LHCN-M2 (cell line): ENCODE data around the gene CRMP1. TPM values are rescaled to one million over a fixed set of nuclear protein-coding genes. Genes with fewer than 3 reads are reported as not detected.

Source experiments
- DNase-seq: peaks from one replicate; pipeline ENCODE4 v3.0.0-alpha.2; 2012; ENCODE audit warnings: low read depth
- total RNA-seq: library from RNA; depleted of rRNA; stranded (reverse); fragments of >200 nt; gene quantifications from 2 replicates; pipeline ENCODE4 v1.2.3, GENCODE V29; 2014

Gene CRMP1
- total RNA-seq, 1 experiment from 2014 or later: 7.3 TPM

DNA sequence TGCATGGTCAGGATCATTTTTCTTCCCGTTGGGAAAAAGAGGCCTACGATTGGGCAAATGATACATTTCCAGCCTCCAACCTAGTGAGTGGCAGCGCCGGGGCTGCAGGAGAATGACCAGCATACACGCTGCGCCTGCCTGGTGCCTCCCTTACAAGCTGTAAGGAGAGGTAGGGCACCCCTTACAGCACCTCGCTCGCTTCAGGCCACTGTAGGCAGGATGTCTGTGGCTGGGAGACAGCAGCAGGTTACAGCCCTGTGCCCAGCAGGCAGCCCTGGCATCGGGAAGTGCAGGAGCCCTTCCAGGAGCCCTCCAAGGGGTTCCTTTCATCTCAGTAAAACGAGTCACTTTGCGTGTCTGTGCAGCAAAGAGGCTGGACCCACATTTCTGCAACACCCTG is 93.5 kb downstream of the CRMP1 start:
- DNase-seq: no peak

- no peak for DNase-seq
Measured at GRCh38 chr4:5798946-5799345, 93.9 kb downstream of the CRMP1 start.

DNA sequence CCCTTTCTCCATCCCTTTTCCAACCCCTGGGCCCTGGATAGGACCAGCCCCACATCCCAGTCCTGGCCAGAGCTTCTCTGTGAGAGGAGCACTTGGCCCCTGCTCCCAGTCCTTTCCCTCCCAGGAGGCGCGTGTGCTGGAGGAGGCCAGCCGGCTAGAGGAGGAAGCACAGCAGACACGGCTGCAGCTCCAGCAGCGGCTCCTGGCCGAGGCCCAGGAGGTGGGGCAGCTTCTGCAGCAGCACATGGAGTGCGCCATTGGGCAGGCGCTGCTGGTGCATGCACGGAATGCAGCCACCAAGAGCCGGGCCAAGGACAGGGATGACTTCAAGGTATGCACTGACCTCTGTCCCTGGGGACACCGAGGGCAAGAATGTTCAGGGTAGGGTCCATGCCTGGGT is 94.4 kb downstream of the CRMP1 start:
- DNase-seq: no peak

GRCh38 chr4:5797866-5798265 is 95.0 kb downstream of the CRMP1 start:
- DNase-seq: no peak

DNA sequence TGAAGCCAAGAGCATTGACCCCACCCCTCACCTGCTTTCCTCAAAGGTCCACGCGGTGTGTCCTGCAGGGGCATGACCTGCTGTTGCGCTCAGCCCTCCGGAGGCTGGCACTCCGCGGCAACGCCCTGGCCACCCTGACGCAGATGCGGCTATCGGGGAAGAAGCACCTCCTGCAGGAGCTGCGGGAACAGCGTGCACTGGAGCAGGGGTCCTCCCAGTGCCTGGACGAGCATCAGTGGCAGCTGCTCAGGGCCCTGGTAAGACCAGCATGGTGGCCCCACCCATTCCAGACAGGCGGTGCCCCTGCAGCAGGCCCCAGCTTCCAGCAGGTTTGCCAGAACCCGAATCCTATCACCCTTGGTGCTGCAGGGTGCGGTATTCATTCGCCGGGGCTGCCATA is 95.9 kb downstream of the CRMP1 start:
- no peak for DNase-seq

DNA sequence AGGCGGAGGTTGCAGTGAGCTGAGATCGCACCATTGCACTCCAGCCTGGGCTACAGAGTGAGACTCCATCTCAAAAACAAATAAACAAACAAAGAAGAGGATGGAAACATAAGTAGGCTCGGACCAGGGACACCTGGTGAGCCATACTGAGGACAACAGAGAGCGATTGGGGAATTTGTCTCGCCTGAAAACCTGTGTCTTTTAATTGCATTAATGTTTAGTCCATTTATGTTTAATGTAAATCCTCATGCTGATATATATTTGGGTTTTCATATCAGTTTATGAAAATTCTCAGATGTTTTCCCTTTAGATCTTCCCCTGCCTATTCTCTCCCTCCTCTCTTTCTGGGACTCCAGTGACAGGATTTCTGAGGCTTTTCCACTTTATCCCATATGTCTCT is 97.3 kb downstream of the CRMP1 start:
- no peak for DNase-seq

DNA sequence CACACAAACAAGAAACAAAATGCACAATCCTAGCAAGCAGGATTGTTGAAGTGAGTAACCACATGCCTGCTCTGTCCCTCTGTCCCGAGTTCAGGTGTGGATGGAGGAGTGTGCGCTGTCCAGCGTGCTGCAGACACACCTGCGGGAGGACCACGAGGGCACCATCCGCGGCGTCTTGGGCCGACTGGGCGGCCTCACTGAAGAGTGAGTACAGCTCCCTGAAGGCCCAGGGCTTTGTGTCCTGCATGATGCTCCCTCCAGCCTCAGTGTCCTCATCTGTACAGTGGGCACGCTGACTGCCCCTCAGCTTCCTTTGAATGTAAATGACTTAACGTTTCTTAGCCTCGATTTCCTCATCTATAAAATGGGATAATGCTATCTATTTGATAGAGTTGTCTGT is 99.4 kb downstream of the CRMP1 start:
- no peak for DNase-seq

GRCh38 chr4:5791654-5792053 is 101.2 kb downstream of the CRMP1 start:
- no peak for DNase-seq

DNA sequence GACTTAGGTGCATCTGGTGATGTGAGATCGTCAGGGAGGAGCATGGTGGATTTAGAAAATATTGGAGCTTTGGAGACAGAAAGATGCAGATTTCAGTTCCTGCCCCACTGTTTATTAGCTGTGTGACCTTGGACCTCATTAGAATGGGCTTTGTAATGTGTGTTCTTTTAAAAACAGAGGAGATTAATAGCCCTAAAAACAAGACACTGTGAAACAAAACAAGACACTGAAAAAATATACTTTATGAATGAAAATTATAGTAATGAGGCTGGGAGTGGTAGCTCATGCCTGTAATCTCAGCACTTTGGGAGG is 102.4 kb downstream of the CRMP1 start:
- no peak for DNase-seq

GRCh38 chr4:5789141-5789540 is 103.7 kb downstream of the CRMP1 start:
- no peak for DNase-seq

GRCh38 chr4:5788144-5788543 is 104.7 kb downstream of the CRMP1 start:
- no peak for DNase-seq

GRCh38 chr4:5787311-5787710 is 105.6 kb downstream of the CRMP1 start:
- DNase-seq: no peak

DNA sequence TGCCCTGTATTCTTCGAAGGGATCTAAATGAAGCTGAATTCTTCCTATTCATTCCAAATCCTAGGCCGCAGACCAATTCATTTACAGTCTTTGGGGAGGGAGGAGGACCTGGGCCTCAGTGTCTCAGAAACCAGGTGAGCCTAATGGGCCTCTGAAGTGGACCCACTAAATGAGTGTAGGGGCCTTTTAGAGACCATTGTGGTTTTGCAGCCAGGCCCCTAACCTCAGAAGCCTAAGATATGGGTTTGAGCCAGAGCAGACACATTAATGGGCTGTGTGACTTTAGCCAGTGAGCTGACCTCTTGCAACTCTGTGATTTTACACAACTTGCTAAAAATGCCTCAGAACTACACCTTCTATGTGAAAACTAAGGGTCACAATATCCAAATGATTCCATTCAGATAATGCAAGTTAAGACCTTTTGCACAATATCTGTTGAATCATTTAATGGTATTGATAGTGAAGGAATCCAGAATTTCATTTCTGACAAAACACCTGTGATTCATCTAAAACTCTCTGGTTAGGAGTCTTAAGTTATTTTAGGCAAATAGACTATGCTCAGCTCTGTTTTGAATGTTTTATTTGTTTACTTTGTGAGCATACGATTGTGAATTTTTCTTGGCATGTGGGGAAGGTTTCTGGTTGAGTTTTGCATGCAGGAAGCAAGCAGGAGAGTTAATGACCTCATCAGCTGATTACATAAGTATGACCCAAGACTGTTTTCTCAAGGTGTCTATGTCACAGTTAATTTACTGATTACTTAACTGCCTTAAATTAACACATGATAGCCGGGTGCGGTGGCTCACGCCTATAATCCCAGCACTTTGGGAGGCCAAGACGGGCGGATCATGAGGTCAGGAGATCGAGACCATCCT is 106.8 kb downstream of the CRMP1 start:
- peak; percentile 73 for DNase-seq

DNA sequence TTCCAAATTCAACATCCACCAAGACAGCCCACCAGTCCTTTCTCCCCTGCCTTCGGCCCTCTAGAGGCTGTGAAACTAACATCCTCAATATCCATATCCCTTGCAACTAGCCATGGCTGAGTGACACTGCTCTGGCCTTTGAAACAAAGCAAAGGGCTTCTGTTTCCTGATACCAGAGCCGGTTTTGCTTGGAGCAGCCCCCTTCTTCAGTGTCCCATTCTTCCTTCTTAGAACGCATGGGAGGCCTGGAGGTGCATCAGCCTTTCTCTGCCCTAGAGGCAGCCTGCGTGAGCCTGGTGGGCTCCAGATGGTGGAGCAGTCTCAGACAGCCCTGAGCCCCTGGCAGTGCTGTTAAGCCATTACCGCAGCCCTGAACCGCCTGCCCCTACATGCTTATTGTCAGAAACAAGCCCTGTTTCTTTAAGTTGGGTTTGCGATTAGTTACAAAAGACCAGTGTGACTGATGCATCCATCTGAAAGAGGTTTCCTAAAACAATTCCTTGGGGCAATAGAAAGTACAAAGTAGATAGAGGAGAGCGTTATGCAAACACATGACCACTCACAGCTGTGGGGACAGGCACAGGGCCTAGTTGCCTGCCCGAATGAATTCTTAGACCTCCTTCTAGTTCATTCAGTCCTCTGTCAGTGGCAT is 107.8 kb downstream of the CRMP1 start:
- DNase-seq: no peak

DNA sequence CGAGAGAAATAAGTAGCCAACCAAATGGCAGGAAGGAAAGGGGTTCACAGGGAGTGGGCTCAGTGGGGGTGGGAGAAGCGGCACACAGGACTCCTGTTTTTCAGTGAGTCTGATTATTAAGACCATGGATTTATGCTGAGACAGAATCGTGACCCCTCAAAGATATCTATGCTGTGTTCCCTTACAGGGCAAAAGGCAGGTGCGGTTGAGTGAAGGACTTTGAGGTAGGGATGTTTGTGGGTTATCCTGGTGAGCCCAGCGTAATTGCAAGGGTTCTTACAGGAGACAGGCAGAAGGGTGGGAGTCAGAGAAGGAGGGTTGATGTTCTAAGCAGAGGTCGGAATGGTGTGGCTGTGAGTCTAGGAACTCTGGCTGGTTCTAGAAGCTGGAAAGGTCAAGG is 108.9 kb downstream of the CRMP1 start:
- DNase-seq: no peak

DNA sequence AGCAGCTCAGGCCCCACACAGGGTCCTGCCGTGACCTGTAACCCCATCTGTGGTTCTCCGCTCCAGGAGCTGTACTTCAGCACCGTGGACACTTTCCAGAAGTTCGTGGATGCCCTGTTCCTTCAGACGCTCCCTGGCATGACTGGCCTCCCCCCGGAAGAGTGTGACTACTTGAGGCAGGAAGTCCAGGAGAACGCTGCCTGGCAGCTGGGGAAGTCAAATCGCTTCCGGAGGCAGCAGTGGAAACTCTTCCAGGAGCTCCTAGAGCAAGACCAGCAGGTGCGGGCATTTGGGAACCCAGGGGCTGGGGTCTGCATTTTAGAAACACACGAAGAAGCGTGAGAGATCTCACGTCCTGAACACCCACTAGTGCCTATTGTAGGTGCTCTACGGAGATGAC is 109.4 kb downstream of the CRMP1 start:
- DNase-seq: no peak

DNA sequence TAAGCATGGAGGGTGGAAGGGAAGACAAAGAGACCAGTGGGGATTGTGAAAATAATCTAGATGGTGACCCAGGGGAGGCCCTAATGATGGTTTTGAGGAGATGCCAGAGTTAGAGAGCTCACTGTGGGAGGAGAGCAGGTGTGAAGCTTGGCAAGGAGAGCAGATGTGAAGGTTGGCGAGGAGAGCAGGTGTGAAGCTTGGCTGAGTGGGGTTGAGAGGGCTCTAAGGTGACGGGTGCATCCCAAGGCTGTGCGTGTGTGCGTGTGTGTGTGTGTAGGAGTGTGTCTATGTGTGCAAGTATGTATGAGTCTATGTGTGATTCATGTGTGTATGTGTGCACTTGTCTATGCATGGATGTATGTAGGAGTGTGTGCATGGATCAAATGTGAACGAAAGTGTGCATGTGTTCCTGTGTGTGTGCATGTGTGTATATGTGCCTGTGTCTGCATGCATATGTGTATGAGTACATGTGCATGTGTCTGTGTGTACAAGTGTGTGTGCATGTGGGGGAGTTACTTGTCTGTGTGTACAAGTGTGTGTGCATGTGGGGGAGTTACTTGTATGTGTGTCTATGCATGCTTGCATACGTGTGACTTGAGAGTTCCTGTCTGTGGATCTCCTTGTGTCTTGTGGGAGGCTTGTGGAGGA is 109.9 kb downstream of the CRMP1 start:
- no peak for DNase-seq

DNA sequence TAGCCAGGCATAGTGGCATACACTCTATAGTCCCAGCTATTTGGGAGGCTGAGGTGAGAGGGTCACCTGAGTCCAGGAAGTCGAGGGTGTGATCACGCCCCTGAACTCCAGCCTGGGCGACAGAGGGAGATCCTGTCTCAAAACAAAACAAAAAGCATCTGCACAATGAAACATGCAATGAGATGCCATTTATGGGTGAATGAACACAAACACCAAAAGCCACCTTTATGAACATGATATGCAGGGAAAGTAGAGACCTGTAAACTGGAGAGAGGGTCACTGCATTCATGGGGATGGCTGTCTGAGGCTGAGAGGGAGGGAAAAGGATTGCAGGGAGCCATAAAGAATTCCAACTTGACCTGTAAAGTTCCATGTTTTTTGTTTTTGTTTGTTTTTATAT is 111.2 kb downstream of the CRMP1 start:
- DNase-seq: no peak

DNA sequence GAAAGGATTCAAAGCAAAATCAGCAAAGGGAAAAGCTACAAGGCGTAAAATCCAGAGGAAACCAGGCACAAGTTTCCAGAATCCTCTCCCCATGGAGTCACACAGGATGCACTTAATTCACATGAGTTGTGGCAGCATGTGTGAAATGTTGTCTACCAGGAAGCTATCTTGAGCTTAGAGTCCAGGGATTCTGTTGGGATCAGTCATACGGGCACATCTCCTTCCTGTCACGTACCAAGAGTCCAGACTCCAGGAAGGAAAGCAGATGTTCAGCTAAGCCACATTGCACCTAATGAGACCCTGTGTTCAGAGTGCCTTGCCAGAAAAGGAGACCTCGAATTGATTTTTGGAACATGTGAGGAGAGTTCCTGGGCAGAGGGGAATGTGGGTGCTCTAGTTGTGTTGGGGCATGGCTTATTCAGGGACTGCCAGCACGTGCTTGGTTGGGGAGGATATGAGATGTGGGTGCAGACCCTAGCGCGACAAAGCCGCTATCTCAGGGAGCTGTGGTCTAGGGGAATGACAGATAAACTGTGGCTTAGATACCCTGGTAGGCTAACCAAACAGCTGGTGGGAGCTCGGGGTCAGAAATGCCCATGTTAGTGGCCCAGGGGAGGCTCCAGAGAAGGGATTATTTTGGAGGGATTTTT is 111.9 kb downstream of the CRMP1 start:
- peak; percentile 85 for DNase-seq

- no peak for DNase-seq
Measured at GRCh38 chr4:5776510-5776909, 116.4 kb downstream of the CRMP1 start.

DNA sequence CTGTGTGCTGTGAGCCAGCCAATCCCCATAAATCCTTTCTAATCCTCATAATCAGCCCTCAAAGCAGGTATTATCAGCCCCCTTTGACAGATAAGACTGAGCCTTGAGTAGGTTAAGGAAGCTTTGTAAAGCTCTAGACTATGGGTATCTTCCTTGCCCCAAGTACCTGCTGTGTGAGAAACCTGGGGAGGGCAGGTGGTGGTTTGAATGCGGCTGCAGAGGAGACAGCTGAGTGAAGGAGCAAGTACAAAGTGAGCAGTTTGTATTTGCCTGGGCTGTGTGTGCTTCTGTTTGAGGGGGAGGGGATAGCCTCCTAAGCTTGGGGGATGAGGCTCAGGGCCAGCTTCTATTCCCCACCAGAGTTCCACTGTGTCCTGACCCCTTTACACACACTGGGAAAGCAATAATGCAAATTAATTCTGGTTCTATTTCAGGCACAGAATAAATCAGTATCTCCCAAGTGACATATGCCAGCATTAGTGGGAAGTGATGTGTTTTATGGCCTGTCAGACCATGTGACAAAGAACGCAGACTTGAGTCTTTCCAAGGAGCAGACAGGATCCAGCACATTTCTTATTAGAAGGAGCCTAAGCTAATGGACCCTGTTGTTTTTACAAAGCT is 118.4 kb downstream of the CRMP1 start:
- DNase-seq: no peak

DNA sequence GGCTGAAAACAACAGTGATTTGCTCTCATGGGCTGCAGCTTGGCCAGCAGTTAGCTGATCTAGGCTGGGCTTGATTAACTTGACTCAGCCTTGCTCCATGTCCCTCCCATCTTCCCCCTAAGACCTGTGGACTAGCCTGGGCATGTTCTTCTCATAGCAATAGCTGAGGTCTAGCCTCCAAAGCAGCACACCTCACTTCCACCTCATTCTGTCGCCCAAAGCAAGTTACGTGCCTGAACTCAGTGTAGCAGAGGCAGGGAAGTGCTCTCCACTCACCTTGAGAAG is 119.7 kb downstream of the CRMP1 start:
- peak; percentile 25 for DNase-seq
